AG04450 (cell line): Measurements from ENCODE around the gene DBI. TPM values are rescaled to one million over a fixed set of nuclear protein-coding genes. Genes with fewer than 3 reads are reported as not detected.

Experiments used
- CTCF ChIA-PET: fragments of 300-600, 350-600 bp; formaldehyde crosslinking; extraction: SDS; loops from one replicate; lab custom pipeline; 2022; ENCODE audit warnings: antibody characterized with exemption, inconsistent platforms; lab: Charles Lee
- POLR2A ChIA-PET: fragments of 350-600 bp; formaldehyde crosslinking; extraction: SDS; loops from one replicate; lab custom pipeline; 2021; ENCODE audit warnings: antibody characterized with exemption, inconsistent platforms; lab: Yijun Ruan, JAX
- DNase-seq: peaks from one replicate; pipeline ENCODE4 v3.0.0-alpha.2; 2011; ENCODE audit warnings: low read depth, low spot score
- H3K27ac ChIP-seq: one replicate; pipeline ENCODE4 v1.5.1; 2012; ENCODE audit warnings: low read depth, low read length, control low read depth
- H3K27me3 ChIP-seq: one replicate; pipeline ENCODE4 v1.6.0; 2012; ENCODE audit warnings: low read length; ENCODE audit not compliant: control insufficient read depth, insufficient read depth
- H3K4me3 ChIP-seq: 2 replicates; pipeline ENCODE4 v1.5.1; 2011; ENCODE audit warnings: mild to moderate bottlenecking, low read depth, low read length, control low read depth
- H3K9me3 ChIP-seq: 2 replicates; pipeline ENCODE4 v1.5.1; 2012; ENCODE audit warnings: low read length; ENCODE audit not compliant: control insufficient read depth, insufficient read depth
- CTCF ChIP-seq: IDR thresholded peaks from 2 replicates; pipeline ENCODE4 v1.5.1; 2011; ENCODE audit warnings: low read depth, low read length, control low read depth, inconsistent platforms
- polyA plus RNA-seq: library from polyadenylated mRNA; depleted of rRNA; stranded (reverse); fragments of >200 nt; gene quantifications from 2 replicates; pipeline ENCODE4 v1.2.3, GENCODE V29; 2011

The DBI gene
- polyA plus RNA-seq, 1 experiment, result 244 TPM

GRCh38 chr2:119407430-119408220 is 40.8 kb downstream of the DBI start:
- Histone ChIP-seq H3K9me3 (no peaks in the 10 kb centered on the region), H3K27me3 (peaks cover 2% of the 10 kb centered on the region), H3K27ac (no peak overlapping the region), H3K4me3 (no peak overlapping the region)
- TF ChIP-seq CTCF, result peak; percentile 84
- DNase-seq, result peak; percentile 43
- ChIA-PET POLR2A (no interaction called here), CTCF (interaction anchor here (0.7 to 3.7 kb wide), 4 partner anchors 68 to 189 kb away, joined by 4 to 41 read pairs (median 20); no protein-coding TSS in a partner anchor)

GRCh38 chr2:119408221-119408619 is 41.4 kb downstream of the DBI start:
- DNase-seq, result no peak
- no peak overlapping the region for H3K4me3 ChIP-seq
- peaks cover 7% of the 10 kb centered on the region for H3K27me3 ChIP-seq
- H3K27ac ChIP-seq, result no peak overlapping the region
- no peaks in the 10 kb centered on the region for H3K9me3 ChIP-seq
- ChIA-PET CTCF (interaction anchor here (0.7 to 2.7 kb wide), 3 partner anchors 69 to 175 kb away, joined by 3 to 41 read pairs (median 4); no protein-coding TSS in a partner anchor), POLR2A (no interaction called here)
- no peak for TF ChIP-seq CTCF

GRCh38 chr2:119409506-119409905 is 42.7 kb downstream of the DBI start:
- CTCF ChIA-PET, result interaction anchor here (1.4 to 2.7 kb wide), 2 partner anchors 67 to 249 kb away, joined by 3 to 41 read pairs; no protein-coding TSS in a partner anchor
- no peak for DNase-seq
- H3K27ac ChIP-seq, result no peak overlapping the region
- no peak for TF ChIP-seq CTCF
- no peak overlapping the region for H3K4me3 ChIP-seq
- peaks cover 7% of the 10 kb centered on the region for H3K27me3 ChIP-seq
- H3K9me3 ChIP-seq, result no peaks in the 10 kb centered on the region
- POLR2A ChIA-PET, result interaction anchor here (0.7 kb wide), 1 partner anchor 9 kb away, joined by 3 read pairs; no protein-coding TSS in a partner anchor

GRCh38 chr2:119414894-119415293 is 48.1 kb downstream of the DBI start:
- H3K4me3 ChIP-seq, result no peak overlapping the region
- TF ChIP-seq CTCF, result no peak
- no peak overlapping the region for H3K27ac ChIP-seq
- no peaks in the 10 kb centered on the region for H3K9me3 ChIP-seq
- peaks cover 7% of the 10 kb centered on the region for H3K27me3 ChIP-seq
- no peak for DNase-seq
- POLR2A ChIA-PET, result no interaction called here
- CTCF ChIA-PET, result interaction anchor here (0.8 to 2.3 kb wide), 2 partner anchors 61 kb away, joined by 3 to 12 read pairs; no protein-coding TSS in a partner anchor

- no peak overlapping the region for H3K4me3 ChIP-seq
- no peak for DNase-seq
- H3K9me3 ChIP-seq, result no peaks in the 10 kb centered on the region
- H3K27me3 ChIP-seq, result peaks cover 12% of the 10 kb centered on the region
- ChIA-PET CTCF (interaction anchor here (0.7 to 0.8 kb wide), 2 partner anchors 47 to 60 kb away, joined by 3 read pairs; no protein-coding TSS in a partner anchor), POLR2A (interaction anchor here (0.6 kb wide), 1 partner anchor 154 kb away, joined by 3 read pairs; no protein-coding TSS in a partner anchor)
- H3K27ac ChIP-seq, result no peak overlapping the region
- TF ChIP-seq CTCF, result no peak
These were observed 48.9 kb downstream of the DBI start for GRCh38 chr2:119415630-119416029.
